ENCODE data around the gene FOLR2. TPM values are rescaled to one million over a fixed set of nuclear protein-coding genes. Genes with fewer than 3 reads are reported as not detected.

FOLR2 gene
- total RNA-seq, 4 donors from 2014 or later, result 5.3 to 28.6 (median 9.7) TPM

- Histone ChIP-seq H3K4me1 (peaks cover 24 to 30% of the 10 kb centered on the region in 2 donors), H3K9me3 (no peaks in the 10 kb centered on the region), H3K27ac (no peak overlapping the region), H3K4me3 (replicated peaks in 1 of 3) (no peak overlapping the region), H3K36me3 (peaks cover 38 to 47% of the 10 kb centered on the region in 2 donors), H3K27me3 (no peaks in the 10 kb centered on the region)
- DNase-seq, result no peak
- intact Hi-C loops (cut with DNase I), result loop anchor here (10.0 kb wide), 1 partner anchor 187 kb away; no protein-coding TSS in a partner anchor
- WGBS, 2 donors, result 85 to 96% methylated on average over 7 to 8 of the region's 22 CpGs
- no peak for TF ChIP-seq POLR2A (IDR thresholded peaks at IDR 0.05)
These were observed 20.7 kb downstream of the FOLR2 start for GRCh38 chr11:72237112-72237931.

- H3K4me3 ChIP-seq (replicated peaks in 1 of 3), result no peak overlapping the region
- peak in 5 of 6 experiments; percentile 23 to 74 (median 63) for TF ChIP-seq CTCF (IDR thresholded peaks at IDR 0.05)
- TF ChIP-seq POLR2A (IDR thresholded peaks at IDR 0.05), result no peak
- WGBS, 2 donors, result 30 to 52% methylated on average over 9 to 10 of the region's 16 CpGs
- H3K9me3 ChIP-seq, result no peaks in the 10 kb centered on the region
- peaks cover 31 to 40% of the 10 kb centered on the region in 2 donors for H3K36me3 ChIP-seq
- no peak overlapping the region for H3K27ac ChIP-seq
- DNase-seq, result peak; percentile 74 to 75
- no peaks in the 10 kb centered on the region for H3K27me3 ChIP-seq
- intact Hi-C loops (cut with DNase I), result loop anchor here (10.0 kb wide), 1 partner anchor 187 kb away; no protein-coding TSS in a partner anchor
- H3K4me1 ChIP-seq, result peaks cover 24 to 30% of the 10 kb centered on the region in 2 donors
These were observed 21.5 kb downstream of the FOLR2 start for GRCh38 chr11:72238040-72238450.

GRCh38 chr11:72238492-72239312, 22.1 kb downstream of the FOLR2 start:
- TF ChIP-seq CTCF (IDR thresholded peaks at IDR 0.05), result no peak
- TF ChIP-seq POLR2A (IDR thresholded peaks at IDR 0.05), result no peak
- WGBS, 2 donors, result 70 to 77% methylated on average over 25 to 28 of the region's 28 CpGs
- peaks cover 3% of the 10 kb centered on the region for H3K27me3 ChIP-seq
- H3K4me1 ChIP-seq, result peaks cover 25 to 32% of the 10 kb centered on the region in 2 donors
- H3K4me3 ChIP-seq (replicated peaks in 1 of 3), result no peak overlapping the region
- H3K9me3 ChIP-seq, result no peaks in the 10 kb centered on the region
- no peak overlapping the region for H3K27ac ChIP-seq
- no peak for DNase-seq
- intact Hi-C loops (cut with DNase I), result loop anchor here (10.0 kb wide), 1 partner anchor 186 kb away; no protein-coding TSS in a partner anchor
- peaks cover 24 to 38% of the 10 kb centered on the region in 2 donors for H3K36me3 ChIP-seq

- peaks cover 17 to 31% of the 10 kb centered on the region in 2 donors for H3K36me3 ChIP-seq
- DNase-seq, result no peak
- H3K4me1 ChIP-seq, result peaks cover 32 to 39% of the 10 kb centered on the region in 2 donors
- 18 to 25% methylated on average over 18 to 20 of the region's 25 CpGs for WGBS, 2 donors
- H3K4me3 ChIP-seq (replicated peaks in 1 of 3), result peak overlapping the region in 1 of 3 donors; percentile 33
- H3K9me3 ChIP-seq, result no peaks in the 10 kb centered on the region
- peaks cover 10% of the 10 kb centered on the region for H3K27me3 ChIP-seq
- intact Hi-C loops (cut with DNase I), result loop anchor here (10.0 kb wide), 1 partner anchor 185 kb away; no protein-coding TSS in a partner anchor
- H3K27ac ChIP-seq, result peak overlapping the region in 1 of 3 donors; percentile 2
- TF ChIP-seq CTCF (IDR thresholded peaks at IDR 0.05) (no peak), POLR2A (IDR thresholded peaks at IDR 0.05) (no peak)
These were observed 22.8 kb downstream of the FOLR2 start for GRCh38 chr11:72239313-72239848.

- H3K27ac ChIP-seq, result peak overlapping the region in 1 of 3 donors; percentile 2
- 2 to 9% methylated on average over 13 to 30 of the region's 69 CpGs for WGBS, 2 donors
- peak in 3 of 6 experiments; percentile 16 to 34 (median 34) for TF ChIP-seq CTCF (IDR thresholded peaks at IDR 0.05)
- no peak for TF ChIP-seq POLR2A (IDR thresholded peaks at IDR 0.05)
- H3K9me3 ChIP-seq, result no peaks in the 10 kb centered on the region
- H3K4me3 ChIP-seq (replicated peaks in 1 of 3), result peak overlapping the region in 1 of 3 donors; percentile 33
- peaks cover 16 to 26% of the 10 kb centered on the region in 2 donors for H3K36me3 ChIP-seq
- intact Hi-C loops (cut with DNase I), result loop anchor here (10.0 kb wide), 1 partner anchor 185 kb away; no protein-coding TSS in a partner anchor
- peaks cover 14% of the 10 kb centered on the region for H3K27me3 ChIP-seq
- H3K4me1 ChIP-seq, result peaks cover 34 to 40% of the 10 kb centered on the region in 2 donors
- DNase-seq, result peak; percentile 80 to 85
These were observed 23.4 kb downstream of the FOLR2 start for GRCh38 chr11:72239849-72240460.

Data from thyroid gland (tissue), 4 donors.